Lower lobe of right lung (tissue), 2 donors: Measurements from ENCODE around the gene RFTN1. TPM values are rescaled to one million over a fixed set of nuclear protein-coding genes. Genes with fewer than 3 reads are reported as not detected.

ENCODE experiments used
- ATAC-seq, 2 donors: fragments of 200-7000 bp; cut with Tn5 transposase; one replicate each; pipeline ENCODE4 v1.9.1; 2020 to 2022; ENCODE audit warnings: mild to moderate bottlenecking in 2 of 2, moderate library complexity in 2 of 2
- DNase-seq: peaks from one replicate; pipeline ENCODE4 v3.0.0-alpha.2; 2020
- H3K27ac ChIP-seq: fragments of 200-600 bp; one replicate; pipeline ENCODE4 v1.8.0; 2022
- H3K27me3 ChIP-seq: fragments of 200-600 bp; one replicate; pipeline ENCODE4 v1.8.0; 2022; ENCODE audit warnings: low read depth
- H3K36me3 ChIP-seq: fragments of 200-600 bp; one replicate; pipeline ENCODE4 v1.8.0; 2022; ENCODE audit warnings: mild to moderate bottlenecking
- H3K4me1 ChIP-seq: fragments of 200-600 bp; one replicate; pipeline ENCODE4 v1.8.0; 2022
- H3K4me3 ChIP-seq: fragments of 200-600 bp; one replicate; pipeline ENCODE4 v1.8.0; 2022; ENCODE audit warnings: mild to moderate bottlenecking
- H3K9me3 ChIP-seq: fragments of 200-600 bp; one replicate; pipeline ENCODE4 v1.8.0; 2022
- CTCF ChIP-seq: fragments of 200-600 bp; IDR thresholded peaks from one replicate; pipeline ENCODE4 v1.8.0; 2022; ENCODE audit warnings: antibody characterized with exemption, mild to moderate bottlenecking
- intact Hi-C: fragments of 100-400 bp; cut with DNase I; formaldehyde crosslinking; loops from one replicate; pipeline ENCODE4 v1.11.0; 2022
- total RNA-seq: library from RNA; stranded (reverse); fragmentation: NEBNext Ultra II Directional; extraction: Animal tissue kit (Norgen Biotek cat#: 25700); gene quantifications from one replicate; pipeline ENCODE4 v1.2.1, GENCODE V29; 2021
- donor health status: DM: no; HTN: yes; CAD: no; lungs with severe emphysema.

Gene RFTN1
- total RNA-seq, 1 donor from 2014 or later = 58.2 TPM

DNA sequence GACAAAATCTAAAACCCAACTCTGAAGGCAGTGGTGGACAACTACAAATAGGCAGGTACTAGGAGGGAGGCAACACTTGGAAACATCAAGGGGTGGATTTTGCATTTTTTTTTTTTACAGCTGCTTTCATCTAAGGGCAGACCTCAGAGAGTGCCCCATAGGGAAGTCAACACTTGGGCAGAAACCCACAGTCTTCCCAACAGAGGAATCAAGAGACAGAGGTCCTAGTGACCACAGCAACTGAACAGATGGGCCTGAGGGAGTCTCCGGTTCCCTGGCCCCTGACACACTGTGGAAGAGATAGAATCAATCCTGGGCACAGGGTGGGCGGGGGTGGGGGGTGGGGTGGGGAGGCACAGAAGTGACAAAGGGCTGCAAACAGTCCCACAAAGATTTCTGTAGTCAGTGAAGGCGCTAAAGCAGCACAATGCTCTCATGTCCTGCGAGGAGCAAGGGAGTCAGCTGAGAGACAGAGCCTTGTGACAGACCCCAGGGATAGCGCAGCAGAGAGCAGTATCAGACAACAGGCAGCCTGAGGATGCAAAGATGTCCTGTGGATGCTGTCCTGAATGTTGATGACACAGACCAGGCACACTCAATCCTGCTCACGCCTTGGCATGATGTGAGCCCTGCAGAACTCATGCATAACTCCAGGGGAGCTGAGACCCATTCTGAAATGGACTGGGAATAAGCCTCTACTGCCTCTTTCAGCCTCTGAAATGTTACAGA lies 6.9 kb upstream of the RFTN1 start:
- intact Hi-C loops = no loop called here
- H3K4me1 ChIP-seq = peaks cover 10% of the 10 kb centered on the region
- DNase-seq = no peak
- no peaks in the 10 kb centered on the region for H3K36me3 ChIP-seq
- no peaks in the 10 kb centered on the region for H3K27me3 ChIP-seq
- no peak for TF ChIP-seq CTCF
- no peak overlapping the region for H3K27ac ChIP-seq
- ATAC-seq = no peak
- no peak overlapping the region for H3K4me3 ChIP-seq
- no peaks in the 10 kb centered on the region for H3K9me3 ChIP-seq

- Histone ChIP-seq H3K36me3 (no peaks in the 10 kb centered on the region), H3K4me3 (no peak overlapping the region), H3K27me3 (no peaks in the 10 kb centered on the region), H3K27ac (no peak overlapping the region), H3K9me3 (no peaks in the 10 kb centered on the region), H3K4me1 (peaks cover 31% of the 10 kb centered on the region)
- DNase-seq (no peak), ATAC-seq (peak in 1 of 2 donors; percentile 32)
- intact Hi-C loops = no loop called here
- TF ChIP-seq CTCF = peak; percentile 54
These were observed 3.4 kb upstream of the RFTN1 start for GRCh38 chr3:16516695-16517481.

- ATAC-seq (no peak), DNase-seq (no peak)
- intact Hi-C loops = no loop called here
- H3K4me1 ChIP-seq = peaks cover 40% of the 10 kb centered on the region
- no peaks in the 10 kb centered on the region for H3K9me3 ChIP-seq
- no peaks in the 10 kb centered on the region for H3K36me3 ChIP-seq
- no peak overlapping the region for H3K27ac ChIP-seq
- no peak for TF ChIP-seq CTCF
- H3K27me3 ChIP-seq = no peaks in the 10 kb centered on the region
- no peak overlapping the region for H3K4me3 ChIP-seq
These were observed 2.5 kb upstream of the RFTN1 start for GRCh38 chr3:16515885-16516420.

DNA sequence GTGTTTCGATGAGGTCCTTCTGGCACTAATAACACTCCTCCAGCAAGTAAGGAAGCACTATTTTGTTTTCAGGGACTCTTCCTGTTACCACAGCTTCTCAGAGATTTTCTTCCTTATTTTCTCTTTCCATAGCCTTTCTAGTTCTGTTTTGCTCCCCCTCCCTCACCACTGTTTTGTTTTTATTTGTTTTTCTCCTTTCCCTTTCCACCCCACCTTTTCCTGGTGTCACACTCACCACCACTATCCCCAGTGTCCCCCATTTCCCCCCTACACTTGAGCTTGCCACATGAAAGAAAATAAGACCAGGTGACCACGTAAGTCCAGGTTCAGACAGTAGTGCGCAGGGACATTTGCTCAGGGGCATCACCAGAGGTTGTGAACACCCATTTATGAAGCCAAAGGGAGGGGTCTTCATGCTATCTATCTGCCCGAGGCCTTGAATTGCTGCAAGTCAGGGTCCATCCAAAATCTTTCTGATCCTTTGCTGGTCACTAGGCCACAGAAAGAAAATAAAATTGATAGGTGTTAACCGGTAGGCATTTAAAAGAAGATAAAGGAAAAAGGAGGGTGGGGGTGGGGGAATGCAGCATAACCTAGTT lies 1.4 kb upstream of the RFTN1 start:
- TF ChIP-seq CTCF = no peak
- intact Hi-C loops = no loop called here
- ATAC-seq (no peak), DNase-seq (no peak)
- H3K27me3 ChIP-seq = no peaks in the 10 kb centered on the region
- no peak overlapping the region for H3K4me3 ChIP-seq
- peaks cover 51% of the 10 kb centered on the region for H3K4me1 ChIP-seq
- no peaks in the 10 kb centered on the region for H3K9me3 ChIP-seq
- H3K27ac ChIP-seq = peak overlapping the region; percentile 4
- no peaks in the 10 kb centered on the region for H3K36me3 ChIP-seq

- Histone ChIP-seq H3K27me3 (no peaks in the 10 kb centered on the region), H3K27ac (peak overlapping the region; percentile 88), H3K4me3 (peak overlapping the region; percentile 95), H3K36me3 (no peaks in the 10 kb centered on the region), H3K9me3 (no peaks in the 10 kb centered on the region), H3K4me1 (peaks cover 58% of the 10 kb centered on the region)
- DNase-seq (no peak), ATAC-seq (no peak)
- no peak for TF ChIP-seq CTCF
- intact Hi-C loops = no loop called here
These were observed 662 bp upstream of the RFTN1 start for GRCh38 chr3:16514021-16514700.
